Panc1 (cell line): ENCODE data around the gene GGA1. TPM values are rescaled to one million over a fixed set of nuclear protein-coding genes. Genes with fewer than 3 reads are reported as not detected.

Experiments
- ATAC-seq: fragments of 200-7000 bp; cut with Tn5 transposase; 2 replicates; pipeline ENCODE4 v1.9.1; 2020; ENCODE audit warnings: mild to moderate bottlenecking, moderate library complexity
- BruUV-seq: library from RNA; stranded (reverse); fragments of 400-500 nt; replicated peaks from 2 replicates; lab custom pipeline; 2021; lab: Mats Ljungman, UMichigan
- CTCF ChIA-PET: fragments of 300-600 bp; sonication (Branson Sonifier 250); formaldehyde crosslinking; loops from one replicate; lab custom pipeline; 2022; ENCODE audit warnings: antibody characterized with exemption; lab: Charles Lee
- POLR2A ChIA-PET: fragments of 300-600 bp; sonication (Branson Sonifier 250); formaldehyde crosslinking; loops from one replicate; lab custom pipeline; 2022; ENCODE audit warnings: antibody characterized with exemption; lab: Charles Lee
- DNase-seq: peaks from one replicate; pipeline ENCODE4 v3.0.0-alpha.2; 2010; ENCODE audit warnings: low read depth, low spot score
- H3K27ac ChIP-seq: 2 replicates; pipeline ENCODE4 v1.5.1; 2011; ENCODE audit warnings: mild to moderate bottlenecking, low read length, inconsistent platforms
- H3K27me3 ChIP-seq: fragments of 200-500 bp; sonication (Bioruptor generic); 2 replicates; pipeline ENCODE4 v1.6.0; 2014; ENCODE audit warnings: low read length, inconsistent platforms; ENCODE audit not compliant: control insufficient read depth, insufficient read depth
- H3K36me3 ChIP-seq: fragments of 200-500 bp; sonication (Bioruptor generic); 2 replicates; pipeline ENCODE4 v1.5.1; 2014; ENCODE audit warnings: inconsistent platforms, mild to moderate bottlenecking, low read length, moderate library complexity; ENCODE audit not compliant: control insufficient read depth, insufficient read depth
- H3K4me1 ChIP-seq: 2 replicates; pipeline ENCODE4 v1.5.1; 2011; ENCODE audit warnings: inconsistent platforms, mild to moderate bottlenecking, low read length, moderate library complexity; ENCODE audit not compliant: control insufficient read depth, insufficient read depth
- H3K4me3 ChIP-seq, 2 experiments: 2 replicates each; pipeline ENCODE4 v1.5.1; 2011 to 2012; ENCODE audit warnings: low read depth in 2 of 2, low read length in 2 of 2, mild to moderate bottlenecking in 2 of 2, inconsistent platforms in 1 of 2, moderate library complexity in 1 of 2
- H3K9me3 ChIP-seq: fragments of 200-500 bp; sonication (Bioruptor generic); 2 replicates; pipeline ENCODE4 v1.5.1; 2014; ENCODE audit warnings: low read depth, mild to moderate bottlenecking, inconsistent platforms, low read length, moderate library complexity; ENCODE audit not compliant: control insufficient read depth, insufficient read depth
- CTCF ChIP-seq: fragments of 450-650 bp; IDR thresholded peaks from 2 replicates; pipeline ENCODE4 v1.5.1; 2017; ENCODE audit warnings: mild to moderate bottlenecking
- POLR2AphosphoS5 ChIP-seq: IDR thresholded peaks from 2 replicates; pipeline ENCODE4 v1.6.1; 2012; ENCODE audit warnings: mild to moderate bottlenecking, low read depth, low read length, moderate library complexity
- SIN3A ChIP-seq: IDR thresholded peaks from 2 replicates; pipeline ENCODE4 v1.6.1; 2012; ENCODE audit warnings: low read depth, mild to moderate bottlenecking, low read length, moderate library complexity, borderline replicate concordance; ENCODE audit not compliant: insufficient read depth
- TCF7L2 ChIP-seq: IDR thresholded peaks from 2 replicates; pipeline ENCODE4 v1.6.1; 2011; ENCODE audit warnings: mild to moderate bottlenecking, low read depth, low read length, inconsistent platforms
- in situ Hi-C: cut with HindIII; loops from 2 replicates; pipeline ENCODE4 v1.10.0; 2016; ENCODE audit warnings: low sequenced_read_pairs, low pct_unique_long_range_greater_than_20kb
- intact Hi-C: fragments of 100-400 bp; cut with micrococcal nuclease; formaldehyde crosslinking; loops from one replicate; pipeline ENCODE4 v1.10.0; 2022; ENCODE audit not compliant: unreplicated experiment
- total RNA-seq: library from RNA; stranded (reverse); gene quantifications from one replicate; pipeline ENCODE4 v1.2.1, GENCODE V29; 2021; ENCODE audit not compliant: unreplicated experiment
- TF ChIP-seq, protein P1 (sequence below), 2 experiments: IDR thresholded peaks; 2 replicates each; pipeline ENCODE4 v1.6.1; 2011 to 2012; ENCODE audit warnings: low read depth in 2 of 2, control low read depth in 1 of 2, low read length in 1 of 2, mild to moderate bottlenecking in 1 of 2, moderate library complexity in 1 of 2; ENCODE audit not compliant: insufficient read depth in 1 of 2

GGA1 gene
- total RNA-seq, 1 experiment from 2014 or later, result 45.4 TPM

GRCh38 chr22:37643225-37643847 lies 34.7 kb downstream of the GGA1 start:
- ChIA-PET CTCF (interaction anchor here (0.5 to 1.6 kb wide), 10 partner anchors 9 to 180 kb away, joined by 3 to 14 read pairs (median 6); partner anchors contain the start of genes GALR3, LGALS1 and PDXP), POLR2A (interaction anchor here (0.6 to 0.7 kb wide), 3 partner anchors 28 to 146 kb away, joined by 3 to 5 read pairs (median 3); no protein-coding TSS in a partner anchor)
- Histone ChIP-seq H3K4me3 (no peak overlapping the region), H3K27ac (no peak overlapping the region), H3K9me3 (no peaks in the 10 kb centered on the region), H3K27me3 (no peaks in the 10 kb centered on the region), H3K4me1 (peaks cover 6% of the 10 kb centered on the region; the same call in 1 of the 2 replicates), H3K36me3 (no peaks in the 10 kb centered on the region)
- in situ Hi-C loops (no loop called here), intact Hi-C loops (loop anchor here (2.0 kb wide), 1 partner anchor 37 kb away; no protein-coding TSS in a partner anchor)
- BruUV-seq, result no TSS peak
- TF ChIP-seq POLR2AphosphoS5 (no peak), CTCF (peak; percentile 88)
- ATAC-seq (peak; percentile 92), DNase-seq (no peak)

GRCh38 chr22:37647317-37647716 lies 38.7 kb downstream of the GGA1 start:
- no peaks in the 10 kb centered on the region for H3K4me1 ChIP-seq
- H3K27ac ChIP-seq, result no peak overlapping the region
- intact Hi-C loops (no loop called here), in situ Hi-C loops (no loop called here)
- no peaks in the 10 kb centered on the region for H3K36me3 ChIP-seq
- no peaks in the 10 kb centered on the region for H3K9me3 ChIP-seq
- no peaks in the 10 kb centered on the region for H3K27me3 ChIP-seq
- no peak for ATAC-seq
- ChIA-PET CTCF (no interaction called here), POLR2A (no interaction called here)
- TF ChIP-seq POLR2AphosphoS5 (no peak), SIN3A (no peak), CTCF (no peak), TCF7L2 (no peak)
- TF ChIP-seq, protein P1, sequence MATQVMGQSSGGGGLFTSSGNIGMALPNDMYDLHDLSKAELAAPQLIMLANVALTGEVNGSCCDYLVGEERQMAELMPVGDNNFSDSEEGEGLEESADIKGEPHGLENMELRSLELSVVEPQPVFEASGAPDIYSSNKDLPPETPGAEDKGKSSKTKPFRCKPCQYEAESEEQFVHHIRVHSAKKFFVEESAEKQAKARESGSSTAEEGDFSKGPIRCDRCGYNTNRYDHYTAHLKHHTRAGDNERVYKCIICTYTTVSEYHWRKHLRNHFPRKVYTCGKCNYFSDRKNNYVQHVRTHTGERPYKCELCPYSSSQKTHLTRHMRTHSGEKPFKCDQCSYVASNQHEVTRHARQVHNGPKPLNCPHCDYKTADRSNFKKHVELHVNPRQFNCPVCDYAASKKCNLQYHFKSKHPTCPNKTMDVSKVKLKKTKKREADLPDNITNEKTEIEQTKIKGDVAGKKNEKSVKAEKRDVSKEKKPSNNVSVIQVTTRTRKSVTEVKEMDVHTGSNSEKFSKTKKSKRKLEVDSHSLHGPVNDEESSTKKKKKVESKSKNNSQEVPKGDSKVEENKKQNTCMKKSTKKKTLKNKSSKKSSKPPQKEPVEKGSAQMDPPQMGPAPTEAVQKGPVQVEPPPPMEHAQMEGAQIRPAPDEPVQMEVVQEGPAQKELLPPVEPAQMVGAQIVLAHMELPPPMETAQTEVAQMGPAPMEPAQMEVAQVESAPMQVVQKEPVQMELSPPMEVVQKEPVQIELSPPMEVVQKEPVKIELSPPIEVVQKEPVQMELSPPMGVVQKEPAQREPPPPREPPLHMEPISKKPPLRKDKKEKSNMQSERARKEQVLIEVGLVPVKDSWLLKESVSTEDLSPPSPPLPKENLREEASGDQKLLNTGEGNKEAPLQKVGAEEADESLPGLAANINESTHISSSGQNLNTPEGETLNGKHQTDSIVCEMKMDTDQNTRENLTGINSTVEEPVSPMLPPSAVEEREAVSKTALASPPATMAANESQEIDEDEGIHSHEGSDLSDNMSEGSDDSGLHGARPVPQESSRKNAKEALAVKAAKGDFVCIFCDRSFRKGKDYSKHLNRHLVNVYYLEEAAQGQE (IDR thresholded peaks at IDR 0.05; ENCODE audit: insufficient read depth in 1 of 2, low read depth in 2 of 2, low read length in 1 of 2), result no peak
- BruUV-seq, result no TSS peak
- no peak overlapping the region for H3K4me3 ChIP-seq
- no peak for DNase-seq
